GM18520 (cell line): ENCODE results near the gene ZSWIM4.
A peak's percentile ranks its signal among the peaks of the same experiment; 100 is the strongest.
"Not testable (repeated sequence)": the region's sequence is repeated elsewhere in the genome, so short reads cannot be mapped to it uniquely, and the experiment has no call there.

Experiments
- ATAC-seq: cut with Tn5 transposase; IDR thresholded peaks from one replicate; pipeline ENCODE4 v1.9.1; 2021; ENCODE audit not compliant: unreplicated experiment

The ZSWIM4 gene

DNA sequence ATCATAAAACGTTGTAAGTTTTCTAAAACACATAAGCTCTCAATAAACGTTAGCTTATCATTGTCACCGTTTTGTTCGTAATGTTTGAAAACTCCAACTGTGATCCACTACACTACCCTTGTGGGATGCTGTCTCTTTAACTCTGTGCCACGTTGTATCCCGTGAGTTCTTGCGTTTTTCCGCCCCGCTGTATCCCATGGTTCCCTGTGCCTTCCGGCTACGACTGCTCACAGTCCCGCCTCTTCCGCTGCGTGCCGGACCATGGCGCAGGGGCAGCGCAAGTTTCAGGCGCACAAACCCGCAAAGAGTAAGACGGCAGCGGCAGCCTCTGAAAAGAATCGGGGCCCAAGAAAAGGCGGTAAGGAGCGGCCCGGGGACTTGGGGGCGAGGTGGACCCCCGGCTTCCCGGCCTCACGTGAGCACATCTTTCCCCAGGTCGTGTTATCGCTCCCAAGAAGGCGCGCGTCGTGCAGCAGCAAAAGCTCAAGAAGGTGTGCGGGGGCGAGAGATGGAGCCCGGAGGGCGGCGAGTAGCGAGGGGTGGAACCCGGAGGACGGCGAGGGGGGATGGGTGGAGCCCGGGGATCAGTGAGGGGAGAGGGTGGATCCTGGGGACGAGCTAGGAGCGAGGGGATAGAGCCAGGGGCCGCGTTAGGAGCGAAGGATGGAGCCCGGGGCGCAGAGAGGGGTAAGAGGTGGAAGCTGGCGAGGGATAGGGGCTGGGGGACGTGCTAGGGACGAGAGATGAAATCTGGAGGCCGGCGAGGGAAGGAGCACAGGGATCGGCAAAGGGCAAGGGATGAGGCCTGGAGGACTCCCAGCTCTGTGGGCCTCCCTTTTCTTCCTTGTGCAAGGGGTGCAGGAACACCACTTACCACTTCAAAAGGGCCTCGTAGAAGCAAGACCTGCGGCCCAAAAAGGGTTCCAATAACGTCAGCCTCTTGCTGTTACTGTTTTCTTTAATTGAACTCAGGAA lies 20.7 kb upstream of the ZSWIM4 start, which contains the start of gene C19orf53:
C19orf53 (plus strand) TSS at position 240 of the 975 bp plus-strand sequence; CDS start at position 262, 22 bp downstream.
- peak; percentile 97 for ATAC-seq

- ATAC-seq: no peak
These were observed 16.8 kb upstream of the ZSWIM4 start for GRCh38 chr19:13778398-13778797.

- no peak for ATAC-seq
These were observed 16.4 kb upstream of the ZSWIM4 start for GRCh38 chr19:13778847-13779246.

- not testable (repeated sequence) for ATAC-seq
These were observed 15.4 kb upstream of the ZSWIM4 start for GRCh38 chr19:13779794-13780193.

DNA sequence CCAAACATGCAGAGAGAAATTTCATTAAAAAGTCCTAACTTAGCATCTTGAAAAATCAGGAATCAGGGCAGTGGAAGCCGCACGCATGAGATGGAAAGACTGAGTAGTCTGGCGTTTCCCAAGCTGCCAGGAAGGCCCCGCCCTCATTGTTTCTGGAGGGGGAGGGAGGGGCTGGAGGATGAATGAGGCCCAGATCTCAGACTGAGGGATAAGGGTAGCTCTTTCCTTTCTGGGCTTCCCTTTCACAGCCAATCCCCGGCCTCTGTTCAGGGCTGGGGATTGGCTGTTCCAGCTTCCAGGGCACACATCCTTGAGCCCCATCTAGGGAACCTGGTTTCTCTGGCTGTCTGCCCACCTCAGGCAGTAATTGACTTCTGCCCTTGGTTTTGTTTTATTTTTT lies 13.7 kb upstream of the ZSWIM4 start:
- no peak for ATAC-seq

- ATAC-seq: no peak
These were observed 12.7 kb upstream of the ZSWIM4 start for GRCh38 chr19:13782537-13782936.

GRCh38 chr19:13783565-13784500 lies 11.4 kb upstream of the ZSWIM4 start:
- peak; percentile 48 for ATAC-seq

DNA sequence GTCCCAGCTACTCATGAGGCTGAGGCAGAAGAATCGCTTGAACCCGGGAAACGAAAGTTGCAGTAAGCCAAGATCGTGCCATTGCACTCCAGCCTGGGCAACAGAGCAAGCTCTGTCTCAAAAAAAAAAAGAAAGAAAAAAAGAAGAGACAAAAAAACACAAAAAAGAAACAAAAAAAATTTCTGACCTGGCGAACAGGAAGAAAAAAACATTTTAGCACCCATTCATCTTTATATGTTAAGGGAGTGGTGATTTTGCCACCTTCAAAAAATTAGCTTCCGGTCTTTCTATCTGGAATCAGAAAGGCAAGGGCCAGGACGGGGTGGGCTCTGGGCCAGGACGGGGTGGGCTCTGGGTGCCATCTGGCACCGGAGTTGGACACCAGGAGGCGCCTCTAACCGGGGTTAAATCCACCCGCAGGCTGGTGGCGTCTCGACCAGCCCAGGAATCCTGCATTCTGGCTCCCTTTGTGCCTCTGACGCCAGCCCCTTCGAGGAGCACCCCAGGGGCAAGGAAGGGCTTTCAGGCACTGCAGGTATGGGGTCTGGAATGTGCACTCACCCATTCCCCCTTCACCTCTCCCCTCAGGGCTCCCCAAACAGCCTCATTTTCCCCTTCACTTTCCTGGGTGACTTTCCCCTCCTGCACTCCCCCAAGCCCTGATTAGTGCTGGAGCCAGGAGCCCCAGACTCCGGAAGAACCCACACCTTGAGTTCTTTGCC lies 10.4 kb upstream of the ZSWIM4 start:
- no peak for ATAC-seq

DNA sequence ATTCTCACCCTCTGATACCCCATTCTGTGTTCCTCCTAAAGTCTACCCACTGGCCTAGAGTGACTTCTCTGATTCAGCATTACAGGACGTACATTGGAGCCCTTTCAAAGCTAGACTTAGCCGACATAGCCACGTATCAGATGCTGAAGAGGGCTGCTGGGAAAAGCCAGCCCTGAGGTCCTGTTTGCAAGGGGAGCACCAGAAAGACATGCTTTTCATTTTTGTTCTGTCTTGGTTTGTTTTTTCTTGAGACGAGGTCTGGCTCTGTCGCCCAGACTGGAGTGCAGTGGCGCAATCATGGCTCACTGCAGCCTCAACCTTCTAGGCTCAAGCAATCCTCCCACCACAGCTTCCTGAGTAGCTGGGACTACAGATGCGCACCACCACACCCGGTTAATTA lies 6.3 kb upstream of the ZSWIM4 start:
- ATAC-seq: no peak

DNA sequence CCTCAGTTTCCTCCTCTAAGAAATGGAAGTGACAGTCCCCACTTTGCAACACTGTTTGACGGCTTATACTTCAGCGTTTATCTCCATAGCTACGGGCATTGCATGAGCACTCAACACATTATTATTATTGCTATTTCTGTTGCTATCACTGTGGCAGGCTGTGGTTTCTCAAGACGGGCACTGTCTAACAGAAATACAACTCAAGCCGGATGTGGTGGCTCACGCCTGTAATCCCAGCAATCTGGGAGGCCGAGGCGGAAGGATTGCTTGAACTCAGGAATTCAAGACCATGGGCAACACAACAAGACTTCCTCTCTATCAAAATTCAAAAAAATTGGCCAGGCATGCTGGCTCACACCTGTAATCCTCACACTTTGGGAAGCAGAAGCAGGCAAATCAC lies 4.9 kb upstream of the ZSWIM4 start:
- ATAC-seq: no peak

DNA sequence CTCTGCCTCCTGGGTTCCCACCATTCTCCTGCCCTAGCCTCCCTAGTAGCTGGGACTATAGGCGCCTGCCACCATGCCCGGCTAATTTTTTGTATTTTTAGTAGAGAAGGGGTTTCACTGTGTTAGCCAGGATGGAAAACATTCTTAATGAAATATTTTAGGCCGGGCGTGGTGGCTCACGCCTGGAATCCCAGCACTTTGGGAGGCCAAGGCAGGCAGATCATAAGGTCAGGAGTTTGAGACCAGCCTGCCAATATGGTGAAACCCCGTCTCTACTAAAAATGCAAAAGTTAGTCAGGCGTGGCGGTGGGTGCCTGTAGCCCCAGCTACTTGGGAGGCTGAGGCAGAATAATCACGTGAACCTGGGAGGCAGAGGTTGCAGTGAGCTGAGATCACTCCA lies 1.9 kb upstream of the ZSWIM4 start:
- not testable (repeated sequence) for ATAC-seq

DNA sequence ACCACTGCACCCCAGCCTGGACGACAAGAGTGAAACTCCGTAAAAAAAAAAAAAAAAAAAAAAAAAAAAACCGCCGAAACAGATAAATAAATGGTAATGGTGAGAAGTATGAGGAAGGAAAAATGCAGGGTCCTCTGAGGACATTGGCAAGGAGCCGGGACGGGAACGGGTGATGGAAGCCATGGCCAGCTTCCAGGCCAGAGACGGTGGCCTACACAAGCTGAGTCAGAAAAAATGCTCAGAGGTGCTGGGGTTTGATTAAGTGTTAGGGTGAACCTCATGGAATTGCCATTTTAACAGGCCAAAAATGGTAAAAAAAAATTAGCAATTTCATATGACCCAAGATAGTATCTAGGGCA lies 866 bp upstream of the ZSWIM4 start:
- no peak for ATAC-seq

DNA sequence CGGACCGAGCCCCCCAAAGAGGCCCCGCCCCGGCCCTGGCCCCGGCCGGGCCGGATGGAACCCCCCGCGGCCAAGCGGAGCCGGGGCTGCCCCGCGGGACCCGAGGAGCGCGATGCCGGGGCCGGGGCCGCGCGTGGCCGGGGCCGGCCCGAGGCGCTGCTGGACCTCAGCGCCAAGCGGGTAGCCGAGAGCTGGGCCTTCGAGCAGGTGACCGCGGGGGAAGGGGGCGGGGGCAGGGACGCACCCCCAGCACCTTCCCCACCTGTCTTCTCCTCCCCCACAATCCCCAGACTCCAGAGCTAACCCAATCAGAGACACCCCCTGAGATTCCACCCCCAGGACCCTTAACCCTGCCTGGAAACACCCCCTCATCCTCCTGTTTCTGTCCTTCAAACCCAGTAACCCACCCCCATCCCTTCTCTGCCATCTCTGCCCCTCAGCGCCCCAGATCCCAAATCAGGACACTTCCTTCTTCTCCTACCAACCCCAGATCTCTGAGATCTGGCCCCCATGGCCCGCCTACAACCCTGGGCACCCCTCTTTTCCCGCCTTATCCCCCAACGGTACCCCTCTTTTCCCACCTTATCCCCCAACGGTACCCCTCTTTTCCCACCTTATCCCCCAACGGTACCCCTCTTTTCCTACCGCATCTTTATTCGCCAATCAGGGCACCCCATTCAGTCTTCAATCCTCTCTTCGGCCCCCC lies 505 bp downstream of the ZSWIM4 start:
- peak; percentile 15 for ATAC-seq

- ATAC-seq: no peak
These were observed 1.2 kb downstream of the ZSWIM4 start for GRCh38 chr19:13796301-13797057.

GRCh38 chr19:13797058-13797440 lies 1.8 kb downstream of the ZSWIM4 start:
- no peak for ATAC-seq

DNA sequence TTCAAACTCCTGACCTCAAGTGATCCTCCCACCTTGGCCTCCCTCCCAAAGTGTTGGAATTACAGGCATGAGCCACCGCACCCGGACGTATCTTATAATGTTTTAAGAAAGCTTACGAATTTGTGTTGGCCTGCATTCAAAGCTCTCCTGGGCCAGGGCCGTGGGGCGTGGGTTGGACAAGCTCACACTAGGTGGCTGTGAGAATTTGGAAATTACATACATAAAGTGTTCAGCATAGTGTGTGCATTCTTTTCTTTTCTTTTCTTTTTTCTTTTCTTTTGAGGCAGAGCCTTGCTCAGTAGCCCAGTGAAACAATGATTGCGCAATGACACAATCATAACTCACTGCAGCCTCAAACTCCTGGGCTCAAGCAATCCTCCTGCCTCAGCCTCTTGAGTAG lies 2.6 kb downstream of the ZSWIM4 start:
- no peak for ATAC-seq

- no peak for ATAC-seq
These were observed 4.4 kb downstream of the ZSWIM4 start for GRCh38 chr19:13799669-13800068.

- no peak for ATAC-seq
These were observed 7.8 kb downstream of the ZSWIM4 start for GRCh38 chr19:13803038-13803437.

DNA sequence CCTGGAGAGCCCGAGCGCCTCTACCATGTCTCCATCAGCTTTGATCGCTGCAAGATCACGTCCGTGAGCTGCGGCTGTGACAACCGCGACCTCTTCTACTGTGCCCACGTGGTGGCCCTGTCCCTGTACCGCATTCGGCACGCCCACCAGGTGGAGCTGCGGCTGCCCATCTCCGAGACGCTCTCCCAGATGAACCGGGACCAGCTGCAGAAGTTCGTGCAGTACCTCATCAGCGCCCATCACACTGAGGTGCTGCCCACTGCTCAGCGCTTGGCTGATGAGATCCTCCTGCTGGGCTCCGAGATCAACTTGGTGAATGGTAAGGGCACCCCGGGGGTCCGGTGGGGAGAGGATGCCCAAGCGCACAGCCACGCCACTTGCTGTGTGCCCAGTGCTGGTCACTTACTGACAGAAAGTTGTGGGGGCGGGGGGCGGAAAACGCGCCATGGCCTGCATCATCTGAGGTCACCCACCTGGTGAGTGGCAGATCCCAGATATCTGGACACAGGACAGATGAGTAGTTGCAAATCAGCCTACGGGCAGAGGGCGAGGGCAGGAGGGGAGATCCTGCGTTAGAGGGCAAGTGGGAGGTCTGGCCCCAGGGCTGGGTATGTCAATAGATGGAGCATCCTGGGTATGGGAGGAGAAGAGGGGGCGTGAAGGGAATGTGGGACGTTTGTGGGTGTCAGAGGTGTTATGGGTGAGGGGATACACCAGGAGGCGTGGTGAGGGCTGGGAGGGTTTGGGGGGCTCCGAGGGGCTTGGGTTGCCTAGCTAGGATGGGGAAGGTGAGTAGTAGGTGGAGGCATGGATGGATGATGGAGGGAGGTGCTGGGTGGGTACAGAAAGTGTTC lies 9.8 kb downstream of the ZSWIM4 start:
- ATAC-seq: no peak
